ENCODE results near the gene PRICKLE4. TPM values are rescaled to one million over a fixed set of nuclear protein-coding genes. Genes with fewer than 3 reads are reported as not detected.
A peak's percentile ranks its signal among the peaks of the same experiment; 100 is the strongest.

The PRICKLE4 gene
- total RNA-seq, 2 experiments from 2014 or later = 0.40 TPM; not detected in 1

- DNase-seq = no peak
- H3K4me3 Mint-ChIP-seq = no peak overlapping the region
- H3K36me3 Mint-ChIP-seq (ENCODE audit: low read depth) = peaks cover 8% of the 10 kb centered on the region
- H3K27me3 Mint-ChIP-seq (ENCODE audit: low read depth) = peaks cover 1% of the 10 kb centered on the region
- ChIA-PET POLR2A (no interaction called here), CTCF (interaction anchor here (0.6 to 2.2 kb wide), 4 partner anchors 8 to 461 kb away, joined by 3 to 10 read pairs (median 3); partner anchors contain the start of gene TOMM6)
- H3K4me1 Mint-ChIP-seq (ENCODE audit: low read depth) = peaks cover 16% of the 10 kb centered on the region
- no peak for ATAC-seq
- no peak overlapping the region for H3K27ac Mint-ChIP-seq
- H3K9me3 Mint-ChIP-seq (ENCODE audit: insufficient read depth) = no peaks in the 10 kb centered on the region
Measured at GRCh38 chr6:41767112-41767833, 13.3 kb upstream of the PRICKLE4 start.

- DNase-seq (no peak), ATAC-seq (peak; percentile 48)
- ChIA-PET POLR2A (interaction anchor here (1.3 kb wide), 1 partner anchor 10 kb away, joined by 6 read pairs; no protein-coding TSS in a partner anchor), CTCF (interaction anchor here (1.1 to 2.2 kb wide), 4 partner anchors 8 to 19 kb away, joined by 3 to 10 read pairs (median 5); partner anchors contain the start of gene TOMM6)
- no peaks in the 10 kb centered on the region for H3K9me3 Mint-ChIP-seq (ENCODE audit: insufficient read depth)
- H3K4me1 Mint-ChIP-seq (ENCODE audit: low read depth) = peaks cover 16% of the 10 kb centered on the region
- H3K4me3 Mint-ChIP-seq = no peak overlapping the region
- no peaks in the 10 kb centered on the region for H3K27me3 Mint-ChIP-seq (ENCODE audit: low read depth)
- peaks cover 13% of the 10 kb centered on the region for H3K36me3 Mint-ChIP-seq (ENCODE audit: low read depth)
- peak overlapping the region; percentile 77 for H3K27ac Mint-ChIP-seq
Measured at GRCh38 chr6:41768545-41769308, 11.9 kb upstream of the PRICKLE4 start.

- Mint-ChIP-seq H3K36me3 (ENCODE audit: low read depth) (peaks cover 17% of the 10 kb centered on the region), H3K27ac (peak overlapping the region; percentile 77), H3K4me1 (ENCODE audit: low read depth) (peaks cover 16% of the 10 kb centered on the region), H3K27me3 (ENCODE audit: low read depth) (no peaks in the 10 kb centered on the region), H3K9me3 (ENCODE audit: insufficient read depth) (no peaks in the 10 kb centered on the region), H3K4me3 (no peak overlapping the region)
- CTCF ChIA-PET = interaction anchor here (0.7 to 2.2 kb wide), 3 partner anchors 16 to 446 kb away, joined by 3 to 10 read pairs (median 5); partner anchors contain the start of gene TOMM6
- DNase-seq = no peak
- POLR2A ChIA-PET = interaction anchor here (1.3 kb wide), 1 partner anchor 9 kb away, joined by 6 read pairs; no protein-coding TSS in a partner anchor
- ATAC-seq = no peak
Measured at GRCh38 chr6:41769376-41769775, 11.2 kb upstream of the PRICKLE4 start.

DNA sequence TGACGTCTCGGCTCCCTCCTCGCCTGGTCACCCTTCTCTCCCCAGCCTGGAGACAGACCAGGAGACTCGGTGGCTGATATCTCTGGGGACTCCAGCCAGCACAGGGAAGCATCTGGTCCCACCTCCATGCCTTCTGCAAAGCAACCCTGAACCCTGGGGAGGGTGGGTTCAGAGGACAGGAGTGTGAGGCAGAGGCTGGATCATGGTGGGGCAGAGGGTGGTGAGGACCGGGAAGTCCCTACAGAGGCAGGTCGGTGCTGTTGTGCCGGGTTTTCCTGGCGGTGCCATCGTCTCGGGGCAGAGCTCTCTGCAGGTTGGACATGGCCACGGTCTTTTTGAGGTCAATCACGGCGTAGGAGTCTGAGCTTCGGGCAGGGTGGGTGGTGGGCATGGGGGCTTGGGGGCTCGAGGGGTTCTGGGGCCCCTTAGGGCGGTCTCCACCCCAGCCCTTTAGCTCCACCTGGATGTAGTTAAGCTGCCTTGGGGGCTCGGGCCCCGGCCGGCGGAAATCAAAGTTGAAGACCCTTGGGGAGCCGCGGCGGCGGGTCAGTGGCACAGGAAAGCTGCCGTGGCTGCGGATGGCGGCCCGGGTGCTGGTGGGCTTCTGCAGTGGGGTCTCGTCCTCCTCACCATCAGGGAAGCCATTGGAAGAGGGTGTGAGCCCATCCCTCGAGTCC lies 10.1 kb upstream of the PRICKLE4 start:
- H3K9me3 Mint-ChIP-seq (ENCODE audit: insufficient read depth) = no peaks in the 10 kb centered on the region
- DNase-seq = no peak
- peaks cover 17% of the 10 kb centered on the region for H3K36me3 Mint-ChIP-seq (ENCODE audit: low read depth)
- H3K4me1 Mint-ChIP-seq (ENCODE audit: low read depth) = peaks cover 16% of the 10 kb centered on the region
- no peak overlapping the region for H3K4me3 Mint-ChIP-seq
- no peak overlapping the region for H3K27ac Mint-ChIP-seq
- no peaks in the 10 kb centered on the region for H3K27me3 Mint-ChIP-seq (ENCODE audit: low read depth)
- ATAC-seq = no peak
- CTCF ChIA-PET = no interaction called here
- POLR2A ChIA-PET = no interaction called here

DNA sequence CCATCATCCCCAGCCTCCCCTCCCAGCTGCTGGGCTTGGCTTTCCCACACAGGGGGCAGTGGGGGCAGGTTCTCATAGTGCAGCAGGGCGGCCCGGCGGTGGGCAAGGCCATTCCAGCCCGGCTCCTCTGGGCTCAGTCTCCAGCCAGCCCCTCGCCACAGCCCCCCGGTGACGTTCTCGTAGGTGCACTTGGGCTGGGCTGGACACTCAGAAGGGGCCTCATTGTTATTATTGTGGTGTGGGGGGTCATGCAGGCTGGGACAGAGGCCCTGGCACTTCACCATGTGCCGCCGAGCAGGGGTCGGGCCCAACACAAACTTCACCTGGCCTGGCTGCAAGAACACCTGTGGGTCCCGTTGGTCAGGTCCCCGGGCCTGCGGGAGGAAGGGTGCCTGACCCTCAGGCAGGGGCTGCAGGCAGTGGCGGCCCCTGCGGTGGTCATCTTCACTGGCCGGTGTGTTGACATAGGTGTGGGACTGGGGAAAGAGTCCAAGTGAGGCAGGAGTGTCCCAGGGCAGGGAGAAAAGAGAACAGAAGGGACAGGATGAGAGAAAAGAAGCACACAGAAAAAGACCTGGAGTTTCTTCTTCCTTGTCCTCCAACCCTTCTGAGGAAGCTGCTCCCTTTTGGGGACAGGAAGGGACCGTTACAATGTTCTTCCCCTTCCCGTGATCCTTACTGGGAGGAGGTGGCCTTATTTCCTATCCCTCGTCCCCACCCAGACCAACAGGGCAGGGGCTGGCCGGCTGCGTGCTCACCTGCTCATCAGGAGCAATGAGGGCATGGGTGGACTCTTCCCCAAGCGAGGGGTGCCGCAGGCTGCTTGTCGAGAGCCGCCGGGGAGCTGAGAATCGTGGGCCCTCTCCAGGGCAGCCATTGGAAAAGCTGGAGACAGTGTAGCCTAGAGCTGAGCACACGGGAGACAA lies 9.3 kb upstream of the PRICKLE4 start:
- no peak overlapping the region for H3K27ac Mint-ChIP-seq
- no peaks in the 10 kb centered on the region for H3K27me3 Mint-ChIP-seq (ENCODE audit: low read depth)
- no peak overlapping the region for H3K4me3 Mint-ChIP-seq
- no peaks in the 10 kb centered on the region for H3K9me3 Mint-ChIP-seq (ENCODE audit: insufficient read depth)
- H3K36me3 Mint-ChIP-seq (ENCODE audit: low read depth) = peaks cover 17% of the 10 kb centered on the region
- no peak for ATAC-seq
- ChIA-PET POLR2A (no interaction called here), CTCF (interaction anchor here (1.2 kb wide), 1 partner anchor 279 kb away, joined by 3 read pairs; the partner anchor contains the start of gene TAF8)
- DNase-seq = no peak
- H3K4me1 Mint-ChIP-seq (ENCODE audit: low read depth) = peaks cover 16% of the 10 kb centered on the region

- H3K36me3 Mint-ChIP-seq (ENCODE audit: low read depth) = peaks cover 20% of the 10 kb centered on the region
- H3K4me3 Mint-ChIP-seq = no peak overlapping the region
- peaks cover under 1% of the 10 kb centered on the region for H3K27me3 Mint-ChIP-seq (ENCODE audit: low read depth)
- peaks cover 6% of the 10 kb centered on the region for H3K4me1 Mint-ChIP-seq (ENCODE audit: low read depth)
- POLR2A ChIA-PET = no interaction called here
- no peak overlapping the region for H3K27ac Mint-ChIP-seq
- CTCF ChIA-PET = interaction anchor here (0.8 to 3.7 kb wide), 6 partner anchors 8 to 388 kb away, joined by 3 to 23 read pairs (median 4); no protein-coding TSS in a partner anchor
- ATAC-seq (no peak), DNase-seq (no peak)
- H3K9me3 Mint-ChIP-seq (ENCODE audit: insufficient read depth) = no peaks in the 10 kb centered on the region
Measured at GRCh38 chr6:41774841-41775240, 5.7 kb upstream of the PRICKLE4 start.

GRCh38 chr6:41775293-41775882 lies 5.2 kb upstream of the PRICKLE4 start:
- Mint-ChIP-seq H3K36me3 (ENCODE audit: low read depth) (peaks cover 20% of the 10 kb centered on the region), H3K27ac (no peak overlapping the region), H3K4me3 (no peak overlapping the region), H3K9me3 (ENCODE audit: insufficient read depth) (no peaks in the 10 kb centered on the region), H3K4me1 (ENCODE audit: low read depth) (peaks cover 9% of the 10 kb centered on the region), H3K27me3 (ENCODE audit: low read depth) (peaks cover 2% of the 10 kb centered on the region)
- no peak for DNase-seq
- no peak for ATAC-seq
- POLR2A ChIA-PET = no interaction called here
- CTCF ChIA-PET = interaction anchor here (0.8 to 3.7 kb wide), 8 partner anchors 8 to 387 kb away, joined by 3 to 23 read pairs (median 4); no protein-coding TSS in a partner anchor

DNA sequence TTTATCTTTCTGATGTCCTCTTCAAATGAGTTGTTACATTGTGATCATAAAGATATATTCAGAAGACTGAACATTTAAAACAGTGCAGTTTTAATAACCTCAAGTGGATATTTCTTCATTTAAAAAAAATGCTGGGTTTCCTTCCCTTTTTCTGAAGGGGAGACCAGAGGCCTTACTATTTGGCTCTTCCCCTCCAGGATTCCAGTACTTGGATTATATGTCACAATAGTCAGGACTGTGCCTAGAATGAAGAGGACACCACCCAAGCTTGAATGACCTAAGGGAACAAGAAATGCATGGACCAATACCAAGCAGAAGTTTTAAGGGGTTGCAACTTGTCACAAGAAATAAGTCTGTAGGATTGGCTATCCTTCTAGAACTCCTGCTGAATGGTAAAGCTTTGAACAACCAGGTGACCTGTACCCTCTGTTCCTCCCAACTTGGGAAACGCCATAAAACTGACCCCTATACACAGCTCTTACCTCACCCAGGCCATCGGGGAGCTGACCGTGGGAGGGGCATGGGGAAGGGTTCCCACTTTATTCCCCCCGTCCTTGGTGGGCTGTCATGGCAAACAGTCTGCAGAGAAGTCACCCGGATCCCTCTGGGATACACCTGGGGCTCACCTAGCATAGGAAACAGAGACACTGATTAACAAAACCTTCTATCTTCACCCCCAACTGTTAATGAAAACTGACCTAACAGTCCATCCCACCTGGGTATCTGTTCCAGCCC lies 2.9 kb upstream of the PRICKLE4 start:
- Mint-ChIP-seq H3K4me3 (no peak overlapping the region), H3K9me3 (ENCODE audit: insufficient read depth) (no peaks in the 10 kb centered on the region), H3K4me1 (ENCODE audit: low read depth) (peaks cover 15% of the 10 kb centered on the region), H3K36me3 (ENCODE audit: low read depth) (peaks cover 8% of the 10 kb centered on the region), H3K27me3 (ENCODE audit: low read depth) (peaks cover 12% of the 10 kb centered on the region), H3K27ac (no peak overlapping the region)
- ChIA-PET POLR2A (interaction anchor here (0.8 to 1.5 kb wide), 3 partner anchors 9 to 20 kb away, joined by 3 to 7 read pairs (median 6); partner anchors contain the start of gene TOMM6), CTCF (interaction anchor here (1.0 to 3.7 kb wide), 10 partner anchors 9 to 770 kb away, joined by 3 to 23 read pairs (median 5); partner anchors contain the start of genes BYSL, MED20 and TOMM6)
- ATAC-seq = no peak
- no peak for DNase-seq

GRCh38 chr6:41778895-41779294 lies 1.7 kb upstream of the PRICKLE4 start:
- ChIA-PET POLR2A (interaction anchor here (0.8 to 1.5 kb wide), 3 partner anchors 8 to 21 kb away, joined by 3 to 7 read pairs (median 6); partner anchors contain the start of gene TOMM6), CTCF (interaction anchor here (1.2 to 2.8 kb wide), 6 partner anchors 8 to 435 kb away, joined by 4 to 23 read pairs (median 6); partner anchors contain the start of genes BYSL, MED20 and TOMM6)
- ATAC-seq = no peak
- H3K4me3 Mint-ChIP-seq = peak overlapping the region; percentile 87
- peaks cover 15% of the 10 kb centered on the region for H3K4me1 Mint-ChIP-seq (ENCODE audit: low read depth)
- DNase-seq = no peak
- H3K36me3 Mint-ChIP-seq (ENCODE audit: low read depth) = peaks cover 7% of the 10 kb centered on the region
- H3K9me3 Mint-ChIP-seq (ENCODE audit: insufficient read depth) = no peaks in the 10 kb centered on the region
- peak overlapping the region; percentile 65 for H3K27ac Mint-ChIP-seq
- peaks cover 18% of the 10 kb centered on the region for H3K27me3 Mint-ChIP-seq (ENCODE audit: low read depth)

- Mint-ChIP-seq H3K4me1 (ENCODE audit: low read depth) (peaks cover 15% of the 10 kb centered on the region), H3K27ac (peak overlapping the region; percentile 76), H3K4me3 (peak overlapping the region; percentile 87), H3K36me3 (ENCODE audit: low read depth) (peaks cover 4% of the 10 kb centered on the region), H3K9me3 (ENCODE audit: insufficient read depth) (no peaks in the 10 kb centered on the region), H3K27me3 (ENCODE audit: low read depth) (peaks cover 18% of the 10 kb centered on the region)
- CTCF ChIA-PET = interaction anchor here (14.3 kb wide), 1 partner anchor 267 kb away, joined by 286 read pairs; the partner anchor contains the start of gene TAF8
- DNase-seq (no peak), ATAC-seq (no peak)
- POLR2A ChIA-PET = no interaction called here
Measured at GRCh38 chr6:41779336-41779735, 1.2 kb upstream of the PRICKLE4 start.
